Activated T-cell treated with anti-CD3 and anti-CD28 coated beads, Interleukin-2, amount 50 U/mL, for 72 hours (primary cell): ENCODE measurements around the gene CNTNAP2. TPM values are rescaled to one million over a fixed set of nuclear protein-coding genes. Genes with fewer than 3 reads are reported as not detected.
"Not testable (repeated sequence)": the region's sequence is repeated elsewhere in the genome, so short reads cannot be mapped to it uniquely, and the experiment has no call there.

ENCODE experiments used
- ATAC-seq, 2 donors: fragments of 150-1000 bp; cut with Tn5 transposase; replicated peaks in 1 of 2; 2 replicates each; pipeline ENCODE4 v1.10.0; 2021; ENCODE audit warnings: moderate library complexity in 2 of 2, mild to moderate bottlenecking in 1 of 2
- DNase-seq, 2 donors: peaks; one replicate each; pipeline ENCODE4 v3.0.0; 2021 to 2022; ENCODE audit warnings: mixed read lengths in 1 of 2
- H3K27ac Mint-ChIP-seq: one replicate; pipeline ENCODE4 v1.8.0; 2022; ENCODE audit warnings: mild to moderate bottlenecking, moderate library complexity, mixed read lengths
- H3K27me3 Mint-ChIP-seq: one replicate; pipeline ENCODE4 v1.8.0; 2022; ENCODE audit warnings: low read depth, mixed read lengths
- H3K36me3 Mint-ChIP-seq, 2 donors: one replicate each; pipeline ENCODE4 v1.8.0; 2022; ENCODE audit warnings: mixed read lengths in 2 of 2, mild to moderate bottlenecking in 1 of 2; ENCODE audit not compliant: insufficient read depth in 2 of 2
- H3K4me1 Mint-ChIP-seq: one replicate; pipeline ENCODE4 v1.8.0; 2022; ENCODE audit warnings: low read depth, mixed read lengths
- H3K4me3 Mint-ChIP-seq, 2 donors: one replicate each; pipeline ENCODE4 v1.8.0; 2022; ENCODE audit warnings: mild to moderate bottlenecking in 2 of 2, mixed read lengths in 2 of 2, moderate library complexity in 2 of 2
- H3K9me3 Mint-ChIP-seq, 2 donors: one replicate each; pipeline ENCODE4 v1.8.0; 2022; ENCODE audit warnings: mixed read lengths in 2 of 2
- total RNA-seq, 2 donors: library from RNA; stranded (reverse); gene quantifications; one replicate each; pipeline ENCODE4 v1.2.3, GENCODE V29; 2022

The CNTNAP2 gene
- total RNA-seq, 2 donors from 2014 or later, result not detected

- ATAC-seq (no peak), DNase-seq (no peak)
- Mint-ChIP-seq H3K9me3 (peaks cover 4 to 11% of the 10 kb centered on the region in 2 donors), H3K27me3 (no peaks in the 10 kb centered on the region), H3K27ac (no peak overlapping the region), H3K36me3 (no peaks in the 10 kb centered on the region), H3K4me1 (no peaks in the 10 kb centered on the region), H3K4me3 (no peak overlapping the region)
Measured at GRCh38 chr7:146885231-146885630, 768.6 kb downstream of the CNTNAP2 start.

- ATAC-seq (no peak), DNase-seq (no peak)
- no peaks in the 10 kb centered on the region for H3K4me1 Mint-ChIP-seq
- H3K4me3 Mint-ChIP-seq, result no peak overlapping the region
- H3K36me3 Mint-ChIP-seq, result no peaks in the 10 kb centered on the region
- no peak overlapping the region for H3K27ac Mint-ChIP-seq
- H3K9me3 Mint-ChIP-seq, result peaks cover 2 to 3% of the 10 kb centered on the region in 2 donors
- H3K27me3 Mint-ChIP-seq, result no peaks in the 10 kb centered on the region
Measured at GRCh38 chr7:146889806-146890555, 773.4 kb downstream of the CNTNAP2 start.

- Mint-ChIP-seq H3K36me3 (no peaks in the 10 kb centered on the region), H3K27me3 (no peaks in the 10 kb centered on the region), H3K4me1 (no peaks in the 10 kb centered on the region), H3K4me3 (no peak overlapping the region), H3K9me3 (peaks cover 0 to 6% of the 10 kb centered on the region in 2 donors), H3K27ac (no peak overlapping the region)
- DNase-seq, result no peak
- no peak for ATAC-seq
Measured at GRCh38 chr7:146892151-146892550, 775.5 kb downstream of the CNTNAP2 start.

- ATAC-seq (no peak), DNase-seq (no peak)
- Mint-ChIP-seq H3K27me3 (no peaks in the 10 kb centered on the region), H3K4me3 (no peak overlapping the region), H3K36me3 (no peaks in the 10 kb centered on the region), H3K9me3 (peaks cover 0 to 6% of the 10 kb centered on the region in 2 donors), H3K4me1 (no peaks in the 10 kb centered on the region), H3K27ac (no peak overlapping the region)
Measured at GRCh38 chr7:146894927-146895326, 778.3 kb downstream of the CNTNAP2 start.

GRCh38 chr7:146902266-146902665 is 785.7 kb downstream of the CNTNAP2 start:
- H3K4me1 Mint-ChIP-seq, result no peaks in the 10 kb centered on the region
- ATAC-seq, result no peak
- H3K36me3 Mint-ChIP-seq, result no peaks in the 10 kb centered on the region
- H3K27ac Mint-ChIP-seq, result no peak overlapping the region
- no peak for DNase-seq
- peaks cover 0 to 2% of the 10 kb centered on the region in 2 donors for H3K9me3 Mint-ChIP-seq
- no peak overlapping the region for H3K4me3 Mint-ChIP-seq
- H3K27me3 Mint-ChIP-seq, result no peaks in the 10 kb centered on the region

GRCh38 chr7:146902728-146903127 is 786.1 kb downstream of the CNTNAP2 start:
- no peak overlapping the region for H3K27ac Mint-ChIP-seq
- no peak overlapping the region for H3K4me3 Mint-ChIP-seq
- DNase-seq, result no peak
- no peaks in the 10 kb centered on the region for H3K36me3 Mint-ChIP-seq
- no peak for ATAC-seq
- no peaks in the 10 kb centered on the region for H3K4me1 Mint-ChIP-seq
- peaks cover 0 to 2% of the 10 kb centered on the region in 2 donors for H3K9me3 Mint-ChIP-seq
- H3K27me3 Mint-ChIP-seq, result no peaks in the 10 kb centered on the region

GRCh38 chr7:146905746-146906145 is 789.1 kb downstream of the CNTNAP2 start:
- H3K4me1 Mint-ChIP-seq, H3K27ac Mint-ChIP-seq, H3K27me3 Mint-ChIP-seq, H3K9me3 Mint-ChIP-seq, H3K36me3 Mint-ChIP-seq, DNase-seq, H3K4me3 Mint-ChIP-seq, ATAC-seq: not testable (repeated sequence)

- no peaks in the 10 kb centered on the region for H3K27me3 Mint-ChIP-seq
- no peak overlapping the region for H3K27ac Mint-ChIP-seq
- no peak for DNase-seq
- no peaks in the 10 kb centered on the region for H3K4me1 Mint-ChIP-seq
- no peak for ATAC-seq
- H3K36me3 Mint-ChIP-seq, result no peaks in the 10 kb centered on the region
- no peak overlapping the region for H3K4me3 Mint-ChIP-seq
- peaks cover 2 to 3% of the 10 kb centered on the region in 2 donors for H3K9me3 Mint-ChIP-seq
Measured at GRCh38 chr7:146922782-146923181, 806.2 kb downstream of the CNTNAP2 start.

GRCh38 chr7:146926841-146927240 is 810.2 kb downstream of the CNTNAP2 start:
- ATAC-seq (no peak), DNase-seq (no peak)
- H3K4me3 Mint-ChIP-seq, result no peak overlapping the region
- no peaks in the 10 kb centered on the region for H3K4me1 Mint-ChIP-seq
- H3K27ac Mint-ChIP-seq, result no peak overlapping the region
- peaks cover 0 to 3% of the 10 kb centered on the region in 2 donors for H3K36me3 Mint-ChIP-seq
- H3K27me3 Mint-ChIP-seq, result no peaks in the 10 kb centered on the region
- H3K9me3 Mint-ChIP-seq, result peaks cover 0 to 2% of the 10 kb centered on the region in 2 donors

GRCh38 chr7:146937836-146938235 is 821.2 kb downstream of the CNTNAP2 start:
- ATAC-seq (no peak), DNase-seq (no peak)
- Mint-ChIP-seq H3K4me3 (no peak overlapping the region), H3K36me3 (no peaks in the 10 kb centered on the region), H3K9me3 (peaks cover 4 to 5% of the 10 kb centered on the region in 2 donors), H3K4me1 (no peaks in the 10 kb centered on the region), H3K27ac (no peak overlapping the region), H3K27me3 (no peaks in the 10 kb centered on the region)

- DNase-seq (no peak), ATAC-seq (no peak)
- Mint-ChIP-seq H3K9me3 (peaks cover 0 to 3% of the 10 kb centered on the region in 2 donors), H3K4me3 (no peak overlapping the region), H3K27ac (no peak overlapping the region), H3K27me3 (no peaks in the 10 kb centered on the region), H3K4me1 (no peaks in the 10 kb centered on the region), H3K36me3 (no peaks in the 10 kb centered on the region)
Measured at GRCh38 chr7:146943483-146943882, 826.9 kb downstream of the CNTNAP2 start.

GRCh38 chr7:146948703-146949102 is 832.1 kb downstream of the CNTNAP2 start:
- no peak for DNase-seq
- H3K4me3 Mint-ChIP-seq, result no peak overlapping the region
- peaks cover 0 to 1% of the 10 kb centered on the region in 2 donors for H3K36me3 Mint-ChIP-seq
- peaks cover 0 to 1% of the 10 kb centered on the region in 2 donors for H3K9me3 Mint-ChIP-seq
- H3K4me1 Mint-ChIP-seq, result no peaks in the 10 kb centered on the region
- no peaks in the 10 kb centered on the region for H3K27me3 Mint-ChIP-seq
- H3K27ac Mint-ChIP-seq, result no peak overlapping the region
- ATAC-seq, result no peak

- Mint-ChIP-seq H3K9me3 (peaks cover 0 to 6% of the 10 kb centered on the region in 2 donors), H3K36me3 (peaks cover 0 to 5% of the 10 kb centered on the region in 2 donors), H3K27me3 (no peaks in the 10 kb centered on the region), H3K4me1 (no peaks in the 10 kb centered on the region), H3K4me3 (no peak overlapping the region), H3K27ac (no peak overlapping the region)
- ATAC-seq (no peak), DNase-seq (no peak)
Measured at GRCh38 chr7:146956321-146956720, 839.7 kb downstream of the CNTNAP2 start.

- ATAC-seq (no peak), DNase-seq (no peak)
- H3K27me3 Mint-ChIP-seq, result no peaks in the 10 kb centered on the region
- H3K36me3 Mint-ChIP-seq, result peaks cover 0 to 4% of the 10 kb centered on the region in 2 donors
- no peak overlapping the region for H3K4me3 Mint-ChIP-seq
- peaks cover 0 to 6% of the 10 kb centered on the region in 2 donors for H3K9me3 Mint-ChIP-seq
- no peak overlapping the region for H3K27ac Mint-ChIP-seq
- no peaks in the 10 kb centered on the region for H3K4me1 Mint-ChIP-seq
Measured at GRCh38 chr7:146956853-146957252, 840.3 kb downstream of the CNTNAP2 start.
